Prostate gland (tissue), 2 donors: Measurements from ENCODE around the gene RPS10. TPM values are rescaled to one million over a fixed set of nuclear protein-coding genes. Genes with fewer than 3 reads are reported as not detected.

Experiments used
- DNase-seq: peaks from one replicate; pipeline ENCODE4 v3.0.0-alpha.2; 2019; ENCODE audit warnings: low spot score
- H3K27ac ChIP-seq, 2 donors: fragments of 200-600 bp; sonication (generic); 2 replicates each; pipeline ENCODE4 v1.5.1; 2017 to 2019
- H3K27me3 ChIP-seq: fragments of 200-600 bp; sonication (generic); replicated peaks from 2 replicates; pipeline ENCODE4 v1.5.1; 2019; ENCODE audit not compliant: insufficient read depth
- H3K36me3 ChIP-seq, 2 donors: fragments of 200-600 bp; sonication (generic); 1 replicate in 1 of 2; 2 replicates in 1 of 2; pipeline versions ENCODE4 v1.5.1 to v1.8.1; 2017 to 2019
- H3K4me1 ChIP-seq: fragments of 200-600 bp; sonication (generic); replicated peaks from 2 replicates; pipeline ENCODE4 v1.5.1; 2019
- H3K4me3 ChIP-seq, 2 donors: fragments of 200-600 bp; sonication (generic); 2 replicates each; pipeline ENCODE4 v1.5.1; 2017 to 2019
- H3K9me3 ChIP-seq: fragments of 200-600 bp; sonication (generic); 2 replicates; pipeline ENCODE4 v1.5.1; 2017
- CTCF ChIP-seq, 4 experiments: fragments of 200-600 bp in 2 of 4; fragments of 450-650 bp in 2 of 4; sonication (generic) in 2 of 4; IDR thresholded peaks; 1 replicate in 3 of 4; 2 replicates in 1 of 4; pipeline ENCODE4 v1.5.1; 2016 to 2019; ENCODE audit warnings: antibody characterized with exemption in 4 of 4, mild to moderate bottlenecking in 2 of 4, moderate library complexity in 2 of 4
- POLR2A ChIP-seq: fragments of 450-650 bp; IDR thresholded peaks from one replicate; pipeline ENCODE4 v1.6.1; 2016; ENCODE audit warnings: antibody characterized with exemption, mild to moderate bottlenecking
- POLR2AphosphoS5 ChIP-seq: sonication (generic); formaldehyde crosslinking; IDR thresholded peaks from one replicate; pipeline ENCODE4 v1.6.1; 2017; ENCODE audit warnings: antibody characterized with exemption
- WGBS: methylation state at CpG from one replicate; pipeline ENCODE4 v1.1.5; 2018; 5-methylcytosine and 5-hydroxymethylcytosine counted together
- intact Hi-C: fragments of 100-400 bp; cut with DNase I; formaldehyde crosslinking; loops from one replicate; pipeline ENCODE4 v1.14.2; 2022
- total RNA-seq, 2 donors: library from RNA; depleted of rRNA; stranded (reverse); fragments of >200 nt; gene quantifications; one replicate each; pipeline ENCODE4 v1.1.0, GENCODE V29; 2016

The RPS10 gene
- total RNA-seq, 2 donors from 2014 or later = 1,707 to 2,711 TPM

DNA sequence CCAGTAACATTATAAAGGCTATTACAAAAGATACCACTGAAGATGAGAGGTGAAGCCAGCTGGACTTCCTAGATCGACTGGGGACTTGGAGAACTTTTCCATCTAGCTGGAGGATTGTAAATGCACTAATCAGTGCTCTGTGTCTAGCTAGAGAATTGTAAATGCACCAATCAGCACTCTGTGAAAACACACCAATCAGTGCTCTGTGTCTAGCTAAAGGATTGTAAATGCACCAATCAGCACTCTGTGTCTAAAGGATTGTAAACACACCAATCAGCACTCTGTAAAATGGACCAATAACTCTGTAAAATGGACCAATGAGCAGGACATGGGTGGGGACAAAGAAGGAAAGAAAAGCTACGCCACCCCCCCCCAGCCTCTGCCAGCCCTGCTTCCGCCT lies 13.6 kb upstream of the RPS10 start:
- H3K9me3 ChIP-seq = no peaks in the 10 kb centered on the region
- no peaks in the 10 kb centered on the region for H3K27me3 ChIP-seq
- no peaks in the 10 kb centered on the region for H3K36me3 ChIP-seq
- 92% methylated on average over 2 of the region's 3 CpGs for WGBS
- no peaks in the 10 kb centered on the region for H3K4me1 ChIP-seq
- intact Hi-C loops = no loop called here
- no peak for TF ChIP-seq POLR2A
- no peak for TF ChIP-seq POLR2AphosphoS5
- no peak for TF ChIP-seq CTCF (IDR thresholded peaks at IDR 0.05)
- no peak for DNase-seq
- H3K27ac ChIP-seq = no peak overlapping the region
- no peak overlapping the region for H3K4me3 ChIP-seq

DNA sequence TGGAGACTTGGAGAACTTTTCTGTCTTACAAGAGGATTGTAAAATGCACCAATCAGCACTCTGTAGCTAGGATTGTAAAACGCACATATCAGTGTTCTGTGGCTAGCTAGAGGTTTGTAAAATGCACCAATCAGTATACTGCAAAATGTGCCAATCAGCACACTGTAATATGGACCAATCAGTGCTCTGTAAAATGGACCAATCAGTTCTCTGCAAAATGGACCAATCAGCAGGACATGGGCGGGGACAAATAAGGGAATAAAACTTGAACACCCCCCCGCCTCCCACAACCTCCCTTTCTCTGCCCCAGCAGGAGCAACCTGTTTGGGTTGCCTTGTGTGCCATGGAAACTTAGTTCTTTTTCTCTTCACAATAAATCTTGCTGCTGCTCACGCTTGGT lies 12.8 kb upstream of the RPS10 start:
- no peak overlapping the region for H3K4me3 ChIP-seq
- H3K27ac ChIP-seq = no peak overlapping the region
- H3K9me3 ChIP-seq = no peaks in the 10 kb centered on the region
- no peaks in the 10 kb centered on the region for H3K4me1 ChIP-seq
- H3K27me3 ChIP-seq = no peaks in the 10 kb centered on the region
- TF ChIP-seq POLR2A (no peak), CTCF (IDR thresholded peaks at IDR 0.05) (no peak), POLR2AphosphoS5 (no peak)
- DNase-seq = no peak
- H3K36me3 ChIP-seq = no peaks in the 10 kb centered on the region
- WGBS = 84% methylated on average over 4 of the region's 4 CpGs
- intact Hi-C loops = no loop called here

DNA sequence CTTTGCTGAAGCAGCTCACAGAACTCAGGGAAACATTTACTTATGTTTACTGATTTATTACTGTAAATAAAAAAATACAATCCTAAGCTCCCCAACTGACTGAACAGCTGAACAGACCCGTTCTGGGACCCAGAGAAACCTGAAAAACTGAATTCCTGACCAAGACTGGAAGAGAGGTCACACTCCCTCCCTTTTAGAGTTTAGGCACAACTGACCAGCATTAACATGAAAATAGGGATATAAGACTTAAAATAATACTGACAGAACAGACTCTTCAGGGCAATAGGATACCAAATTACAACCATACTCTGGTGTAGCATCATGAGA lies 11.7 kb upstream of the RPS10 start:
- intact Hi-C loops = no loop called here

GRCh38 chr6:34436803-34437643 lies 11.2 kb upstream of the RPS10 start:
- Histone ChIP-seq H3K27me3 (no peaks in the 10 kb centered on the region), H3K9me3 (no peaks in the 10 kb centered on the region), H3K27ac (peak overlapping the region in 1 of 2 donors; percentile 27), H3K4me3 (no peak overlapping the region), H3K4me1 (no peaks in the 10 kb centered on the region), H3K36me3 (no peaks in the 10 kb centered on the region)
- no peak for TF ChIP-seq POLR2A
- TF ChIP-seq CTCF (IDR thresholded peaks at IDR 0.05) = no peak
- no peak for TF ChIP-seq POLR2AphosphoS5
- WGBS = 89% methylated on average over 38 of the region's 38 CpGs
- intact Hi-C loops = no loop called here
- no peak for DNase-seq

More for the DNA sequence above, 11.7 kb upstream of the RPS10 start:
- DNase-seq = no peak
- WGBS = 41% methylated on average over 1 of the region's 1 CpG
- Histone ChIP-seq H3K27ac (no peak overlapping the region), H3K9me3 (no peaks in the 10 kb centered on the region), H3K36me3 (no peaks in the 10 kb centered on the region), H3K4me3 (no peak overlapping the region), H3K4me1 (no peaks in the 10 kb centered on the region), H3K27me3 (no peaks in the 10 kb centered on the region)
- no peak for TF ChIP-seq POLR2AphosphoS5
- TF ChIP-seq POLR2A = no peak
- TF ChIP-seq CTCF (IDR thresholded peaks at IDR 0.05) = no peak

GRCh38 chr6:34435916-34436315 lies 10.0 kb upstream of the RPS10 start:
- H3K36me3 ChIP-seq = no peaks in the 10 kb centered on the region
- no peak for TF ChIP-seq POLR2A
- TF ChIP-seq POLR2AphosphoS5 = no peak
- no peak for TF ChIP-seq CTCF (IDR thresholded peaks at IDR 0.05)
- DNase-seq = no peak
- no peaks in the 10 kb centered on the region for H3K9me3 ChIP-seq
- peak overlapping the region in 1 of 2 donors; percentile 27 for H3K27ac ChIP-seq
- no peak overlapping the region for H3K4me3 ChIP-seq
- WGBS = 53% methylated on average over 5 of the region's 5 CpGs
- no peaks in the 10 kb centered on the region for H3K4me1 ChIP-seq
- H3K27me3 ChIP-seq = no peaks in the 10 kb centered on the region
- intact Hi-C loops = no loop called here
